Keratinocyte (primary cell): ENCODE data around the gene OTOGL. TPM values are rescaled to one million over a fixed set of nuclear protein-coding genes. Genes with fewer than 3 reads are reported as not detected.

Source experiments
- DNase-seq: peaks from one replicate; pipeline ENCODE4 v3.0.0-alpha.2; 2011; ENCODE audit warnings: low read depth, missing footprints, low spot score
- FAIRE-seq: peaks from 2 replicates; lab custom pipeline; 2011; peaks lifted over from hg19 to GRCh38; lab: Jason Lieb, UNC
- H2AFZ ChIP-seq: 2 replicates; pipeline ENCODE4 v1.6.0; 2012; ENCODE audit warnings: low read length, control low read depth, inconsistent platforms; ENCODE audit not compliant: control insufficient read depth
- H3K27ac ChIP-seq: 2 replicates; pipeline ENCODE4 v1.5.1; 2011; ENCODE audit warnings: low read length; ENCODE audit not compliant: control insufficient read depth, insufficient read depth
- H3K27me3 ChIP-seq: 3 replicates; pipeline ENCODE4 v1.6.0; 2011; ENCODE audit warnings: low read length; ENCODE audit not compliant: control insufficient read depth, insufficient read depth; ENCODE audit errors: extremely low read depth
- H3K36me3 ChIP-seq, 2 experiments: 2 replicates in 1 of 2; 3 replicates in 1 of 2; pipeline ENCODE4 v1.5.1; 2011; ENCODE audit warnings: low read length in 2 of 2, mild to moderate bottlenecking in 1 of 2; ENCODE audit not compliant: control insufficient read depth in 2 of 2, insufficient read depth in 2 of 2; ENCODE audit errors: extremely low read depth in 1 of 2
- H3K4me1 ChIP-seq: 3 replicates; pipeline ENCODE4 v1.5.1; 2011; ENCODE audit warnings: low read length; ENCODE audit not compliant: control insufficient read depth, insufficient read depth; ENCODE audit errors: extremely low read depth
- H3K4me2 ChIP-seq: 3 replicates; pipeline ENCODE4 v1.6.0; 2011; ENCODE audit warnings: low read depth, low read length; ENCODE audit not compliant: control insufficient read depth, insufficient read depth; ENCODE audit errors: extremely low read depth
- H3K4me3 ChIP-seq, 3 experiments: fragments of 200-600 bp in 1 of 3; sonication (generic) in 1 of 3; 2 replicates in 2 of 3; 3 replicates in 1 of 3; pipeline ENCODE4 v1.5.1; 2011 to 2016; ENCODE audit warnings: low read length in 3 of 3, mild to moderate bottlenecking in 3 of 3, control low read depth in 2 of 3, inconsistent platforms in 1 of 3, low read depth in 1 of 3, mixed read lengths in 1 of 3, mixed run types in 1 of 3, moderate library complexity in 1 of 3; ENCODE audit not compliant: control insufficient read depth in 2 of 3, insufficient read depth in 2 of 3; ENCODE audit errors: extremely low read depth in 1 of 3
- H3K79me2 ChIP-seq: 2 replicates; pipeline ENCODE4 v1.6.0; 2012; ENCODE audit warnings: low read length; ENCODE audit not compliant: control insufficient read depth, insufficient read depth
- H3K9ac ChIP-seq: 3 replicates; pipeline ENCODE4 v1.6.0; 2011; ENCODE audit warnings: low read length; ENCODE audit not compliant: control insufficient read depth, insufficient read depth; ENCODE audit errors: extremely low read depth
- H3K9me1 ChIP-seq: 3 replicates; pipeline ENCODE4 v1.6.0; 2011; ENCODE audit warnings: low read length; ENCODE audit not compliant: control insufficient read depth, insufficient read depth; ENCODE audit errors: extremely low read depth
- H3K9me3 ChIP-seq: 2 replicates; pipeline ENCODE4 v1.5.1; 2012; ENCODE audit warnings: low read depth, low read length; ENCODE audit not compliant: control insufficient read depth
- H4K20me1 ChIP-seq: 3 replicates; pipeline ENCODE4 v1.6.0; 2011; ENCODE audit warnings: low read length; ENCODE audit not compliant: control insufficient read depth, insufficient read depth; ENCODE audit errors: extremely low read depth
- CTCF ChIP-seq, 3 experiments: IDR thresholded peaks in 1 of 3; conservative IDR thresholded peaks in 1 of 3; optimal IDR thresholded peaks in 1 of 3; 2 replicates in 2 of 3; 3 replicates in 1 of 3; pipeline versions ENCODE3 to v1.5.1; 2011; ENCODE audit warnings: low read length in 3 of 3, mild to moderate bottlenecking in 3 of 3, moderate library complexity in 2 of 3, control low read depth in 1 of 3, inconsistent platforms in 1 of 3; ENCODE audit not compliant: insufficient read depth in 2 of 3; ENCODE audit errors: extremely low read depth in 1 of 3
- EZH2 ChIP-seq: IDR thresholded peaks from one replicate; pipeline ENCODE4 v1.6.1; 2012; ENCODE audit warnings: inconsistent platforms, mild to moderate bottlenecking, low read length, moderate library complexity
- dilution Hi-C: fragments of 300-500 bp; cut with MboI; formaldehyde crosslinking; loops from one replicate; pipeline ENCODE4 v1.7.0; 2020; ENCODE audit warnings: low sequenced_read_pairs; ENCODE audit not compliant: extremely low pct_ligation_motif_present
- polyA plus RNA-seq, 5 experiments: library from polyadenylated mRNA; depleted of rRNA in 3 of 5; stranded (reverse) in 3 of 5; stranded (forward) in 1 of 5; unstranded in 1 of 5; fragments of >200 nt; gene quantifications; 1 replicate in 1 of 5; 2 replicates in 3 of 5; 3 replicates in 1 of 5; pipeline versions ENCODE4 v1.2.1 to v1.2.3, GENCODE V29; 2011 to 2012; ENCODE audit warnings: missing spikeins in 2 of 5, low read depth in 1 of 5, low replicate concordance in 1 of 5

OTOGL gene
- polyA plus RNA-seq, 1 donor (not counting 4 experiments of a cell fraction or from before 2014, with no cell fraction given), result 0.08 TPM

GRCh38 chr12:80314741-80315140, 215.4 kb downstream of the OTOGL start:
- H3K9ac ChIP-seq, result no peak overlapping the region
- DNase-seq (no peak), FAIRE-seq (no peak)
- H3K27ac ChIP-seq, result no peak overlapping the region
- no peak overlapping the region for H3K4me2 ChIP-seq
- dilution Hi-C loops, result no loop called here
- no peaks in the 10 kb centered on the region for H3K36me3 ChIP-seq
- no peaks in the 10 kb centered on the region for H3K4me1 ChIP-seq
- TF ChIP-seq EZH2 (no peak), CTCF (optimal IDR thresholded peaks at IDR 0.05 in 1 of 3, IDR thresholded peaks at IDR 0.05 in 1 of 3, conservative IDR thresholded peaks at IDR 0.05 in 1 of 3; ENCODE audit: extremely low read depth in 1 of 3, insufficient read depth in 2 of 3, low read length in 3 of 3) (no peak)
- no peaks in the 10 kb centered on the region for H3K27me3 ChIP-seq
- H3K79me2 ChIP-seq, result no peaks in the 10 kb centered on the region
- no peaks in the 10 kb centered on the region for H3K9me3 ChIP-seq
- peak overlapping the region; percentile 6 for H2AFZ ChIP-seq
- no peaks in the 10 kb centered on the region for H3K9me1 ChIP-seq
- no peak overlapping the region for H3K4me3 ChIP-seq
- H4K20me1 ChIP-seq, result no peaks in the 10 kb centered on the region

- no peaks in the 10 kb centered on the region for H3K9me3 ChIP-seq
- no peak for DNase-seq
- no peak for TF ChIP-seq CTCF (optimal IDR thresholded peaks at IDR 0.05 in 1 of 3, IDR thresholded peaks at IDR 0.05 in 1 of 3, conservative IDR thresholded peaks at IDR 0.05 in 1 of 3; ENCODE audit: extremely low read depth in 1 of 3, insufficient read depth in 2 of 3, low read length in 3 of 3)
- TF ChIP-seq EZH2, result no peak
- no peaks in the 10 kb centered on the region for H3K36me3 ChIP-seq
- no peak overlapping the region for H3K27ac ChIP-seq
- dilution Hi-C loops, result no loop called here
- no peak overlapping the region for H3K4me3 ChIP-seq
- no peaks in the 10 kb centered on the region for H3K79me2 ChIP-seq
- H3K4me2 ChIP-seq, result no peak overlapping the region
- H4K20me1 ChIP-seq, result no peaks in the 10 kb centered on the region
- H3K9me1 ChIP-seq, result no peaks in the 10 kb centered on the region
- H2AFZ ChIP-seq, result peak overlapping the region; percentile 23
- no peak for FAIRE-seq
- H3K4me1 ChIP-seq, result no peaks in the 10 kb centered on the region
- H3K9ac ChIP-seq, result no peak overlapping the region
- no peaks in the 10 kb centered on the region for H3K27me3 ChIP-seq
Measured at GRCh38 chr12:80316222-80316621, 216.9 kb downstream of the OTOGL start.
